ENCODE measurements around the gene CACNA1C. TPM values are rescaled to one million over a fixed set of nuclear protein-coding genes. Genes with fewer than 3 reads are reported as not detected.

The CACNA1C gene
- total RNA-seq, 1 donor = 16.6 TPM

DNA sequence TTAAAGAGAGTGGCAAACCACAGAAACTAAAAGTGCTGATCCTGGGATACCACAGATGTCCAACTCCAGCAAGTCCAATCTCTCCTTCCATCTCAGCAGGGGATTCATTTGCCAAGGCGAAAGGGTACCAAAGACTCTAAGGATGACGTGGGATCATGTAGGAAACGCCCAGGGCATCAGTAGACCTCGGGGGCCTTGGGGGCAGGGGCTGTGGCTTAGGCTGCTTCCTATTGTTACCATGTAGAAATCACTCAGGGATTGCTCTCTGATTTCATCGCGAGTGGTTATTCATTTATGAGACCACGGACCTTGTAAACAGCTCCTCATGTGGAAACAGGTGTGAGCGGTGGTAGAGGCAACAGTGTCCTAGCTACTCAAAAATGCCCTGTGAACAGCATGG is 592.7 kb downstream of the CACNA1C start:
- no peak for DNase-seq (ENCODE audit: low read depth)
- TF ChIP-seq, protein P1, sequence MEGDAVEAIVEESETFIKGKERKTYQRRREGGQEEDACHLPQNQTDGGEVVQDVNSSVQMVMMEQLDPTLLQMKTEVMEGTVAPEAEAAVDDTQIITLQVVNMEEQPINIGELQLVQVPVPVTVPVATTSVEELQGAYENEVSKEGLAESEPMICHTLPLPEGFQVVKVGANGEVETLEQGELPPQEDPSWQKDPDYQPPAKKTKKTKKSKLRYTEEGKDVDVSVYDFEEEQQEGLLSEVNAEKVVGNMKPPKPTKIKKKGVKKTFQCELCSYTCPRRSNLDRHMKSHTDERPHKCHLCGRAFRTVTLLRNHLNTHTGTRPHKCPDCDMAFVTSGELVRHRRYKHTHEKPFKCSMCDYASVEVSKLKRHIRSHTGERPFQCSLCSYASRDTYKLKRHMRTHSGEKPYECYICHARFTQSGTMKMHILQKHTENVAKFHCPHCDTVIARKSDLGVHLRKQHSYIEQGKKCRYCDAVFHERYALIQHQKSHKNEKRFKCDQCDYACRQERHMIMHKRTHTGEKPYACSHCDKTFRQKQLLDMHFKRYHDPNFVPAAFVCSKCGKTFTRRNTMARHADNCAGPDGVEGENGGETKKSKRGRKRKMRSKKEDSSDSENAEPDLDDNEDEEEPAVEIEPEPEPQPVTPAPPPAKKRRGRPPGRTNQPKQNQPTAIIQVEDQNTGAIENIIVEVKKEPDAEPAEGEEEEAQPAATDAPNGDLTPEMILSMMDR (IDR thresholded peaks at IDR 0.05; ENCODE audit: insufficient read depth, low read length) = no peak

DNA sequence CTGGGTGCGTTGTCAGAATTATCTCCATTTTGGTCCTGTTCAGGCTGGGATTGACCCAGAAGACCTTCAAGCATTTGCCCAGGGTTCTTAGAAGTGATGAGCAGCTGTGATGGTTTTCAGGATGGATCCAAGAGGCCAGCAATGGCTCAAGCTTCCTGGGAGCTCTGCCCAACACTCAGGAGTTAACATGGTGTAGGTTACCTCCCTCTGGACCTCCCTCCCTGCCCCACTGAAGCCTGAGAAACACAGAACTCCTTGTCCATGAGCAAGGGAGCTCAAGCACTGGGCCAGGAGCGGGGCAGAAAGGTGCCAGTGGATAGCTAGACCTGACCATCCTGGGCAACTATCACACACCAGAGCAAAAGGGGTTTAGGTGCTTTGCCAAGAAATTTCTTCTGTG is 593.6 kb downstream of the CACNA1C start:
- no peak overlapping the region for H3K4me3 ChIP-seq (ENCODE audit: low read depth, low read length)

More for the DNA sequence above, 592.7 kb downstream of the CACNA1C start:
- no peak overlapping the region for H3K4me3 ChIP-seq (ENCODE audit: low read depth, low read length)

GRCh38 chr12:2647186-2647585 is 594.4 kb downstream of the CACNA1C start:
- no peak overlapping the region for H3K4me3 ChIP-seq (ENCODE audit: low read depth, low read length)
- no peak for DNase-seq (ENCODE audit: low read depth)
- TF ChIP-seq, protein P1 (IDR thresholded peaks at IDR 0.05; ENCODE audit: insufficient read depth, low read length) = no peak

More for the DNA sequence above, 593.6 kb downstream of the CACNA1C start:
- DNase-seq (ENCODE audit: low read depth) = no peak
- TF ChIP-seq, protein P1 (IDR thresholded peaks at IDR 0.05; ENCODE audit: insufficient read depth, low read length) = no peak

- H3K4me3 ChIP-seq (ENCODE audit: low read depth, low read length) = no peak overlapping the region
- TF ChIP-seq, protein P1 (IDR thresholded peaks at IDR 0.05; ENCODE audit: insufficient read depth, low read length) = no peak
- DNase-seq (ENCODE audit: low read depth) = no peak
These were observed 595.6 kb downstream of the CACNA1C start for GRCh38 chr12:2648406-2648805.

DNA sequence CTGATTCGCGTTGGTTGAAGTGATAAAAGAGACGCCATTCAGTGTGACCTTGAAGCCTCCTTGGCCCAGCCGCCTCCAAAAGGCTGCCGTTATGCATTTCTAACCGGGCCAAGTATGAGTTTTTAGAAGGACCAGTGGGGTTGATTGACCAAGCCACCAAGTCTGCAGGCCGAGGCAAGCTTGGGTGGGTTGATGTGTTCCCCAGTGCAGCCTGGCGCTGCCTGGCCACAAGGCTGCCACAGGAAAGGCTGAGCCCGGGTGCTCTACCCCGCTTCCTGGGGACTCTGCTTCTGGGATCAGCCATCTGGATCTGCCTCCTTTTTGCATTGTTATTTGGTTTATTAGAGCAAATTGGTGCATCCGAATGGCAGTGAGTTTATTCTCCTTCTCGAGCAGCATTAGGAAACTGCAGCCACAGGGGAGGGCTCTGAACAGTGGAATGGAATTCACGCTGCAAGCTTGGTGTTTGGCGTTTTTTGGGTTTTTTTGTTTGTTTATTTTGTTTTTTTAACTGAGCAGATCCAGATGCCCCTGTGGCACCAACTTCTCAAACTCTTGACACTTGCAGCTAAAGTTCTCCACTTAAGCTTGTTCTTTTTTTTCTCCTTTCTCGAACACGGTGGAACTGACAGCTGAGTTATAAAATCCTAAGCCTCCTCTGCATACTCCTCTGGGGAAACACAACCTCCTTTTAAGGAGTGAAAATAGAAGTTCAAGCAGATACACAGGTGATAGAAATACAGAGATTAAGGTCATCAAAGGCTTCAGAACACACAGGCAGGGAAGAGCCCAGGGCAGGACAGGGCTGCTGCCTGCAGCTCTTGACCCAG is 596.6 kb downstream of the CACNA1C start:
- TF ChIP-seq, protein P1 (IDR thresholded peaks at IDR 0.05; ENCODE audit: insufficient read depth, low read length) = no peak
- H3K4me3 ChIP-seq (ENCODE audit: low read depth, low read length) = no peak overlapping the region
- no peak for DNase-seq (ENCODE audit: low read depth)

DNA sequence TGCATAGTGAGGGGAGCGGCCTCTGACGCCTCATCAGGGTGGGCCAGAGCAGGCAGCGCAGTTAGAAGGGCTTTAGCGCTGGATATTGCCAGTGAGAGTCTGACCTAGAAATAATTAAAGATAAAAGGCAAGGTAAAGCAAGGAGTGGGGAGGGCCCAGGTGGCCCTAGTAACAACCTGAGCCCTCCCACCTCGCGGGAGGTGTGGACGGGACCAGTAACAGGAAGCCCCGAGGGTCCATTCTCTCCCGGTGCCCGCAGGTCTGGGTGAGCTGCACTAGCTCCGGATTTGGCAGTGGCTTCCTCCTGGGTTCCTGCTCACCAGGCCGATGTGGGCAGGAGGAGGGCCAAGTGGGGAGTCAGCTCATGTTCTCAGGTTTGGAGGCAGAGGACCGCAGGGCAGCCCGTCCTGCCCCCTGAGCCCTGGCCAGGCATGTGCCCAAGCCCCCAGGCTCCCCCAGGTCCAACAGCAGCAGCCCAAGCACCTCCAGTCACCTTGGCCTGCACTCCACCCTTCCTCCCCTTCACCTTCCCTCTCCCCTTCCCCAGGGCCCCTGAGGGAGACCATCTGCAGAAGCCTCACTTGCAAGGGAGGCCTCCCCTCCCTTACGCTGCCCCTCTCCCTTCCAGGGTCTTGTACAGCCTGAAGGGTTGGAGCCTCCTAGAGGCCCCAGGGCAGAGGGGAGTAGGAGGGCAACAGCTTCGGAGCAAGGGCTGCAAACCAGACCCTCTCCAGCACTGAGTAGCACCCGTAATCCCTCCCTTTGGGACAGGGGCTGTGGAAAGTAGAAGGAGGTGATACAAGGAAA is 597.7 kb downstream of the CACNA1C start:
- TF ChIP-seq, protein P1 (IDR thresholded peaks at IDR 0.05; ENCODE audit: insufficient read depth, low read length) = no peak
- no peak overlapping the region for H3K4me3 ChIP-seq (ENCODE audit: low read depth, low read length)
- DNase-seq (ENCODE audit: low read depth) = no peak

Measured in fibroblast of the aortic adventitia (primary cell).